Measurements from ENCODE around the gene C1orf216. TPM values are rescaled to one million over a fixed set of nuclear protein-coding genes. Genes with fewer than 3 reads are reported as not detected.

Gene C1orf216
- total RNA-seq (10 to 100 TPM in 1 of 5 experiments, 1 to 10 TPM in 4; 3.2 to 15.2 (median 4.6) TPM), polyA plus RNA-seq (1 to 10 TPM; 3.6 to 5.5 TPM), total RNA-seq (5.1 reads per million, percentile 24 among the genes with 10 or more reads in this experiment)

DNA sequence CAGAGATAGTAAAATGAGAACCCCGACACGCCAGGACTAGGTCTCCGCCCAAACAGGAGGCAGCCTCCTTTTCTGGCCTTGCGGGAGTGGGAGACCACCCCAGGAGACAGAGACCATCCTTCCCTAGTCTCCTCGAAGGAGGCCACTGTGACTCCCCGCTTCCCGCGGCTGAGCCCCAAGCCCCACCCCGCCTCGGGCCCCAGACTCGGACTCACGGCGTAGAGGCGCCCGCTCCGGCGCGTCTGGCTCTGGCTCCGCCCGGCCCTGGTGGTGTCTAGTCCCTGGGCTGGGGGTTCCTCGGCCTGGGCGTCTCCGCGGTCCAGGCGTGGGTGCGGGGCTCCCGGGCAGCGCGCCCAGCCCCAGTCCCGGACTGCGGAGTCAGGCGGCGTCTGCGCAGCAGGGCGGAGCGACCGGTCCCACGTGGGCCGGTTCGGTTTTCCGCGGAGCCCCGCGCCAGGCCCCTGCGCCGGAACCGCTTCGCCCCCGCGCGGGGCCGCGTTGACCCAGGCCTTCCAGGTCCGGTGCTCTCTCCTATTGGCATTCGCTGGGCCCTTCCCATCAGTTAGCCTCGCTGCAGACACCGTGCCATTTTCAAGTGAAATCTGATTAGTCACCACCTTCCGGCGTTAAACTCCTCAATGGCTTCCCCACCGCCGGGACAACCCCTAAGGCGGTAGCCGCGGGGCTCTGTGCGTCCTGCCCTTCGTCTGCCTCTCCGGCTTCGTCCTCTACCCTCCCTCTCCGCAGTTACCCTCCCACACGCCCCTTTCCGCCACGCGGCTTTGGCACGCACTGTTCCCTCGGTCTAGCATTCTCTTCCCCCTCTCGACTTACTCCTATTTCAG, at the start of gene C1orf216:
TSS of gene C1orf216 (minus strand) at position 393 of the 845 bp plus-strand sequence. CDS start 2,563 bp downstream, outside the sequence.
- Mint-ChIP-seq H3K4me1 (peaks cover 26 to 34% (median 33%) of the 10 kb centered on the region in 7 donors), H3K4me3 (peak within 1 kb of the TSS; percentile 89 to 97 (median 95)), H3K36me3 (peaks cover 0 to 7% (median 3%) of the 10 kb centered on the region in 5 donors), H3K9me3 (no peaks in the 10 kb centered on the region), H3K27me3 (no peaks in the 10 kb centered on the region), H3K27ac (peak within 1 kb of the TSS; percentile 73 to 93 (median 88))
- peak; percentile 27 to 83 (median 48) for DNase-seq
- Histone ChIP-seq H3K9me3 (ENCODE audit: control insufficient read depth in 2 of 3, low read length in 3 of 3) (no peaks in the 10 kb centered on the region), H3K4me1 (ENCODE audit: control insufficient read depth in 2 of 2, insufficient read depth in 2 of 2, low read length in 2 of 2) (peaks cover 15 to 35% of the 10 kb centered on the region in 2 donors), H3K27ac (ENCODE audit: low read depth, low read length) (peak within 1 kb of the TSS; percentile 67), H3K27me3 (ENCODE audit: control insufficient read depth in 2 of 2, insufficient read depth in 2 of 2, low read length in 2 of 2) (no peaks in the 10 kb centered on the region), H3K4me3 (ENCODE audit: low read length) (peak within 1 kb of the TSS; percentile 87), H3K36me3 (ENCODE audit: control insufficient read depth in 2 of 3, insufficient read depth in 3 of 3, low read length in 3 of 3) (no peaks in the 10 kb centered on the region)
- ChIA-PET CTCF (interaction anchor here (1.5 to 4.9 kb wide), 3 partner anchors 8 to 152 kb away, joined by 3 to 53 read pairs (median 7); no protein-coding TSS in a partner anchor), POLR2A (no interaction called here)
- intact Hi-C loops (cut with micrococcal nuclease), result loop anchor here (1.0 to 10.0 kb wide), 6 partner anchors 50 to 524 kb away; partner anchors contain the start of genes CLSPN (in 1 of the 2), KIAA0319L (in 1 of the 2), NCDN (in 1 of the 2) and SFPQ (in 1 of the 2)
- ATAC-seq, result peak; percentile 80

DNA sequence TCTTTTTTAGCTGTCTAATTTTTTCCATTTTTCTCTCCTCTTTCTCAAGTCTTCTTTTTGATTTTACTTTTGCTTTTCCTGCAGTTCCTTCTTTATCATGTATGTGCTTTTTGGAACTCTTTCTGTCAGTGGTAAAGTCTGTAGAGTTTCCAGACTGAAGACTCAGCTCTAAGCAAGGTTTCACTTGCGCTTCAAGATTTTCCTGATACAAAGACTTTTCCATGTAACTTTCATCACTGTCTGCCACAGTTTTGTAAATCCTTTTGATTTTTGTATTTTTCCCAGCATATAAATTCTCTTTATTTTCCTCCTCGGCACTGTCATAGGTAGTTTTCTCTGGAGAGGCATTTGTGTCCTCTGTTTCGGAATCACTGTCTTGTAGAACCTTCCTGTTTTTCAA, 45.6 kb upstream of the C1orf216 start:
- POLR2A ChIA-PET, result no interaction called here
- DNase-seq, result no peak
- no peaks in the 10 kb centered on the region for H3K27me3 Mint-ChIP-seq

GRCh38 chr1:35763201-35763600, 44.5 kb upstream of the C1orf216 start:
- peaks cover 0 to 30% (median 0%) of the 10 kb centered on the region in 7 donors for H3K4me1 Mint-ChIP-seq
- H3K9me3 Mint-ChIP-seq, result no peaks in the 10 kb centered on the region
- no peaks in the 10 kb centered on the region for H3K36me3 ChIP-seq (ENCODE audit: control insufficient read depth in 2 of 3, insufficient read depth in 3 of 3, low read length in 3 of 3)
- ChIA-PET CTCF (interaction anchor here (1.3 kb wide), 1 partner anchor 9 kb away, joined by 4 read pairs; no protein-coding TSS in a partner anchor), POLR2A (interaction anchor here (0.6 kb wide), 1 partner anchor 19 kb away, joined by 3 read pairs; no protein-coding TSS in a partner anchor)
- H3K27ac ChIP-seq (ENCODE audit: low read depth, low read length), result no peak overlapping the region
- H3K27ac Mint-ChIP-seq, result no peak overlapping the region
- H3K4me3 Mint-ChIP-seq, result no peak overlapping the region
- no peaks in the 10 kb centered on the region for H3K4me1 ChIP-seq (ENCODE audit: control insufficient read depth in 2 of 2, insufficient read depth in 2 of 2, low read length in 2 of 2)
- no peaks in the 10 kb centered on the region for H3K9me3 ChIP-seq (ENCODE audit: control insufficient read depth in 2 of 3, low read length in 3 of 3)
- ATAC-seq, result no peak
- H3K27me3 ChIP-seq (ENCODE audit: control insufficient read depth in 2 of 2, insufficient read depth in 2 of 2, low read length in 2 of 2), result no peaks in the 10 kb centered on the region
- DNase-seq, result no peak
- peaks cover 0 to 11% (median 0%) of the 10 kb centered on the region in 5 donors for H3K36me3 Mint-ChIP-seq
- no peak overlapping the region for H3K4me3 ChIP-seq (ENCODE audit: low read length)
- no peaks in the 10 kb centered on the region for H3K27me3 Mint-ChIP-seq
- intact Hi-C loops (cut with micrococcal nuclease), result no loop called here

More for the DNA sequence above, 45.6 kb upstream of the C1orf216 start:
- Histone ChIP-seq H3K27ac (ENCODE audit: low read depth, low read length) (no peak overlapping the region), H3K27me3 (ENCODE audit: control insufficient read depth in 2 of 2, insufficient read depth in 2 of 2, low read length in 2 of 2) (no peaks in the 10 kb centered on the region), H3K4me1 (ENCODE audit: control insufficient read depth in 2 of 2, insufficient read depth in 2 of 2, low read length in 2 of 2) (no peaks in the 10 kb centered on the region), H3K9me3 (ENCODE audit: control insufficient read depth in 2 of 3, low read length in 3 of 3) (no peaks in the 10 kb centered on the region), H3K36me3 (ENCODE audit: control insufficient read depth in 2 of 3, insufficient read depth in 3 of 3, low read length in 3 of 3) (peaks cover 0 to 3% (median 0%) of the 10 kb centered on the region in 3 experiments), H3K4me3 (ENCODE audit: low read length) (no peak overlapping the region)
- intact Hi-C loops (cut with micrococcal nuclease), result no loop called here
- Mint-ChIP-seq H3K4me1 (peaks cover 0 to 36% (median 7%) of the 10 kb centered on the region in 7 donors), H3K36me3 (peaks cover 0 to 10% (median 0%) of the 10 kb centered on the region in 5 donors), H3K27ac (peak overlapping the region in 1 of 9 donors; percentile 21), H3K9me3 (no peaks in the 10 kb centered on the region), H3K4me3 (no peak overlapping the region)
- ATAC-seq, result no peak
- CTCF ChIA-PET, result no interaction called here

DNA sequence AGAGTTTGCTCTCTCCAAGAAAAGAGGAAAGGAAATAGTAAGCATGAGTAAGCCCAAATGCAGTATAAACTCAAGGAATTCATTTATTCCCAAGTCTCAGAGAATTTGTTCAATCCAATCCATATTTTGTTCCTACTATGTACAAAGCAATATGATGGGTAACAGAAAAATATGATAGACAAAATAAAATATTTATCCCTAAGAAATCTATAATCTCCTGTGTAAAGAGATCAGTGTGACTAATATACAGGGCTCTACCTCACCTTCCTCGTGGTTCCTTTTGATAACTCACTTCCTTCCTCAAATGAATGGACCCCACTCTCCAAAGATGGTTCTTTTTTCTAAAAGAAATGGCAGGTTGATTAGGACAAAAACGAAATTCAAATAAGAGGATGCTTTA, 43.5 kb upstream of the C1orf216 start:
- Histone ChIP-seq H3K27ac (ENCODE audit: low read depth, low read length) (no peak overlapping the region), H3K9me3 (ENCODE audit: control insufficient read depth in 2 of 3, low read length in 3 of 3) (no peaks in the 10 kb centered on the region), H3K4me1 (ENCODE audit: control insufficient read depth in 2 of 2, insufficient read depth in 2 of 2, low read length in 2 of 2) (no peaks in the 10 kb centered on the region), H3K36me3 (ENCODE audit: control insufficient read depth in 2 of 3, insufficient read depth in 3 of 3, low read length in 3 of 3) (no peaks in the 10 kb centered on the region), H3K4me3 (ENCODE audit: low read length) (no peak overlapping the region), H3K27me3 (ENCODE audit: control insufficient read depth in 2 of 2, insufficient read depth in 2 of 2, low read length in 2 of 2) (no peaks in the 10 kb centered on the region)
- ChIA-PET CTCF (interaction anchor here (0.6 to 1.3 kb wide), 2 partner anchors 11 to 24 kb away, joined by 4 to 5 read pairs; no protein-coding TSS in a partner anchor), POLR2A (no interaction called here)
- peaks cover 0 to 23% (median 0%) of the 10 kb centered on the region in 7 donors for H3K4me1 Mint-ChIP-seq
- H3K36me3 Mint-ChIP-seq, result peaks cover 0 to 15% (median 0%) of the 10 kb centered on the region in 5 donors
- no peaks in the 10 kb centered on the region for H3K9me3 Mint-ChIP-seq
- no peak for DNase-seq
- H3K4me3 Mint-ChIP-seq, result no peak overlapping the region
- no peaks in the 10 kb centered on the region for H3K27me3 Mint-ChIP-seq
- ATAC-seq, result no peak
- no peak overlapping the region for H3K27ac Mint-ChIP-seq
- intact Hi-C loops (cut with micrococcal nuclease), result no loop called here

GRCh38 chr1:35756064-35756463, 37.4 kb upstream of the C1orf216 start:
- Histone ChIP-seq H3K27ac (ENCODE audit: low read depth, low read length) (no peak overlapping the region), H3K4me1 (ENCODE audit: control insufficient read depth in 2 of 2, insufficient read depth in 2 of 2, low read length in 2 of 2) (no peaks in the 10 kb centered on the region), H3K9me3 (ENCODE audit: control insufficient read depth in 2 of 3, low read length in 3 of 3) (no peaks in the 10 kb centered on the region), H3K36me3 (ENCODE audit: control insufficient read depth in 2 of 3, insufficient read depth in 3 of 3, low read length in 3 of 3) (no peaks in the 10 kb centered on the region), H3K27me3 (ENCODE audit: control insufficient read depth in 2 of 2, insufficient read depth in 2 of 2, low read length in 2 of 2) (no peaks in the 10 kb centered on the region), H3K4me3 (ENCODE audit: low read length) (no peak overlapping the region)
- Mint-ChIP-seq H3K4me1 (peaks cover 0 to 4% (median 0%) of the 10 kb centered on the region in 7 donors), H3K4me3 (no peak overlapping the region), H3K9me3 (no peaks in the 10 kb centered on the region), H3K36me3 (peaks cover 0 to 11% (median 0%) of the 10 kb centered on the region in 5 donors), H3K27me3 (no peaks in the 10 kb centered on the region), H3K27ac (no peak overlapping the region)
- ChIA-PET POLR2A (no interaction called here), CTCF (no interaction called here)
- intact Hi-C loops (cut with micrococcal nuclease), result no loop called here
- DNase-seq (no peak), ATAC-seq (no peak)

GRCh38 chr1:35753626-35754260, 35.1 kb upstream of the C1orf216 start:
- ATAC-seq (no peak), DNase-seq (no peak)
- ChIA-PET CTCF (interaction anchor here (1.6 kb wide), 1 partner anchor 27 kb away, joined by 6 read pairs; no protein-coding TSS in a partner anchor), POLR2A (no interaction called here)
- Histone ChIP-seq H3K27ac (ENCODE audit: low read depth, low read length) (no peak overlapping the region), H3K4me1 (ENCODE audit: control insufficient read depth in 2 of 2, insufficient read depth in 2 of 2, low read length in 2 of 2) (no peaks in the 10 kb centered on the region), H3K36me3 (ENCODE audit: control insufficient read depth in 2 of 3, insufficient read depth in 3 of 3, low read length in 3 of 3) (no peaks in the 10 kb centered on the region), H3K27me3 (ENCODE audit: control insufficient read depth in 2 of 2, insufficient read depth in 2 of 2, low read length in 2 of 2) (no peaks in the 10 kb centered on the region), H3K4me3 (ENCODE audit: low read length) (no peak overlapping the region), H3K9me3 (ENCODE audit: control insufficient read depth in 2 of 3, low read length in 3 of 3) (no peaks in the 10 kb centered on the region)
- H3K4me3 Mint-ChIP-seq, result no peak overlapping the region
- H3K27me3 Mint-ChIP-seq, result no peaks in the 10 kb centered on the region
- H3K9me3 Mint-ChIP-seq, result no peaks in the 10 kb centered on the region
- peak overlapping the region in 1 of 9 donors; percentile 8 for H3K27ac Mint-ChIP-seq
- intact Hi-C loops (cut with micrococcal nuclease), result no loop called here
- H3K4me1 Mint-ChIP-seq, result peaks cover 0 to 4% (median 0%) of the 10 kb centered on the region in 7 donors
- peaks cover 0 to 6% (median 0%) of the 10 kb centered on the region in 5 donors for H3K36me3 Mint-ChIP-seq

Measured in naive thymus-derived CD4-positive, alpha-beta T cell (primary cell).